H1 (cell line): ENCODE results near the gene SLC44A5. TPM values are rescaled to one million over a fixed set of nuclear protein-coding genes. Genes with fewer than 3 reads are reported as not detected.

Experiments used
- CTCF ChIA-PET: fragments of 300-600 bp; sonication (Branson Sonifier 250); formaldehyde crosslinking; loops from one replicate; lab custom pipeline; 2021; ENCODE audit not compliant: partially characterized antibody; lab: Charles Lee
- POLR2A ChIA-PET: fragments of 300-600 bp; sonication (Branson Sonifier 250); formaldehyde crosslinking; loops from one replicate; lab custom pipeline; 2021; ENCODE audit warnings: inconsistent platforms; ENCODE audit not compliant: partially characterized antibody; lab: Charles Lee
- DNase-seq, 2 experiments: peaks; one replicate each; pipeline versions ENCODE4 v3.0.0 to v3.0.0-alpha.2; 2010 to 2022; ENCODE audit warnings: low spot score in 2 of 2, low read depth in 1 of 2, mixed read lengths in 1 of 2
- FAIRE-seq: peaks from 2 replicates; lab custom pipeline; 2011; peaks lifted over from hg19 to GRCh38; lab: Jason Lieb, UNC
- H2AFZ ChIP-seq: 2 replicates; pipeline ENCODE4 v1.8.1; 2012; ENCODE audit warnings: low read length, inconsistent platforms
- H2AK5ac ChIP-seq: 2 replicates; pipeline ENCODE4 v1.6.1; 2013; ENCODE audit warnings: low read depth, low read length
- H2BK120ac ChIP-seq: replicated peaks from 2 replicates; pipeline ENCODE3; 2013; ENCODE audit warnings: low read depth, low read length, inconsistent platforms
- H2BK12ac ChIP-seq: 2 replicates; pipeline ENCODE4 v1.6.1; 2013; ENCODE audit warnings: low read depth, low read length
- H2BK15ac ChIP-seq: 2 replicates; pipeline ENCODE4 v1.6.1; 2013; ENCODE audit warnings: low read length
- H2BK20ac ChIP-seq: 2 replicates; pipeline ENCODE4 v1.6.1; 2013; ENCODE audit warnings: low read length
- H2BK5ac ChIP-seq: 2 replicates; pipeline ENCODE4 v1.6.1; 2013; ENCODE audit warnings: low read depth, low read length
- H3K14ac ChIP-seq: 2 replicates; pipeline ENCODE4 v1.6.1; 2013; ENCODE audit warnings: inconsistent platforms; ENCODE audit not compliant: insufficient read length
- H3K18ac ChIP-seq: 2 replicates; pipeline ENCODE4 v1.6.1; 2013; ENCODE audit warnings: low read length; ENCODE audit errors: extremely low read depth
- H3K23ac ChIP-seq: 2 replicates; pipeline ENCODE4 v1.6.1; 2013; ENCODE audit warnings: inconsistent platforms; ENCODE audit not compliant: insufficient read length
- H3K23me2 ChIP-seq: 2 replicates; pipeline ENCODE4 v1.6.1; 2013; ENCODE audit warnings: low read depth, low read length
- H3K27ac ChIP-seq: 2 replicates; pipeline ENCODE4 v1.6.1; 2011; ENCODE audit warnings: low read depth, low read length, inconsistent platforms
- H3K27me3 ChIP-seq, 4 experiments: replicated peaks in 1 of 4; 1 replicate in 1 of 4; 2 replicates in 3 of 4; pipeline versions ENCODE4 v1.6.1 to v1.8.1; 2011 to 2013; ENCODE audit warnings: low read length in 3 of 4, mild to moderate bottlenecking in 3 of 4, inconsistent platforms in 2 of 4, mixed read lengths in 2 of 4, moderate library complexity in 1 of 4; ENCODE audit not compliant: control insufficient read depth in 3 of 4, insufficient read depth in 3 of 4; ENCODE audit errors: extremely low read depth in 1 of 4
- H3K36me3 ChIP-seq, 4 experiments: 2 replicates each; pipeline versions ENCODE4 v1.6.1 to v1.8.1; 2011 to 2013; ENCODE audit warnings: mild to moderate bottlenecking in 4 of 4, low read length in 3 of 4, moderate library complexity in 2 of 4, control low read depth in 1 of 4, inconsistent platforms in 1 of 4; ENCODE audit not compliant: insufficient read depth in 4 of 4, control insufficient read depth in 2 of 4
- H3K4ac ChIP-seq: replicated peaks from 2 replicates; pipeline ENCODE3; 2013; ENCODE audit warnings: low read length, low read depth, mixed read lengths, inconsistent platforms; ENCODE audit not compliant: insufficient read length
- H3K4me1 ChIP-seq, 4 experiments: replicated peaks in 1 of 4; 1 replicate in 1 of 4; 2 replicates in 3 of 4; pipeline versions ENCODE4 v1.6.1 to v1.8.1; 2011 to 2013; ENCODE audit warnings: low read length in 3 of 4, inconsistent platforms in 2 of 4, mixed read lengths in 1 of 4; ENCODE audit not compliant: insufficient read depth in 4 of 4, control insufficient read depth in 3 of 4
- H3K4me2 ChIP-seq, 2 experiments: 2 replicates each; pipeline versions ENCODE4 v1.6.1 to v1.8.1; 2011 to 2013; ENCODE audit warnings: low read depth in 2 of 2, low read length in 2 of 2, control low read depth in 1 of 2, inconsistent platforms in 1 of 2, mild to moderate bottlenecking in 1 of 2; ENCODE audit not compliant: insufficient read depth in 1 of 2
- H3K4me3 ChIP-seq, 4 experiments: fragments of 200-600, 300-600 bp in 1 of 4; sonication (generic), shearing (Covaris generic), sonication (Bioruptor Twin) in 1 of 4; 2 replicates each; pipeline versions ENCODE4 v1.5.1 to v1.8.1; 2011 to 2016; ENCODE audit warnings: low read length in 4 of 4, low read depth in 3 of 4, control low read depth in 2 of 4, inconsistent platforms in 2 of 4, mild to moderate bottlenecking in 2 of 4, mixed read lengths in 1 of 4, moderate library complexity in 1 of 4; ENCODE audit not compliant: insufficient read depth in 2 of 4; ENCODE audit errors: extremely low read depth in 1 of 4
- H3K56ac ChIP-seq: replicated peaks from 2 replicates; pipeline ENCODE3; 2013; ENCODE audit warnings: low read depth, mild to moderate bottlenecking, mixed read lengths, low read length, inconsistent platforms; ENCODE audit not compliant: insufficient read length
- H3K79me1 ChIP-seq: 2 replicates; pipeline ENCODE4 v1.6.1; 2013; ENCODE audit warnings: low read depth, low read length, control low read depth
- H3K79me2 ChIP-seq, 2 experiments: 2 replicates each; pipeline versions ENCODE4 v1.6.1 to v1.8.1; 2012 to 2013; ENCODE audit warnings: low read length in 2 of 2, mild to moderate bottlenecking in 2 of 2, inconsistent platforms in 1 of 2; ENCODE audit not compliant: insufficient read depth in 2 of 2, control insufficient read depth in 1 of 2
- H3K9ac ChIP-seq, 4 experiments: replicated peaks in 1 of 4; 1 replicate in 1 of 4; 2 replicates in 3 of 4; pipeline versions ENCODE4 v1.6.1 to v1.8.1; 2011 to 2013; ENCODE audit warnings: low read depth in 3 of 4, low read length in 3 of 4, control low read depth in 2 of 4, mild to moderate bottlenecking in 2 of 4, moderate library complexity in 2 of 4, inconsistent platforms in 1 of 4; ENCODE audit errors: extremely low read depth in 1 of 4
- H3K9me3 ChIP-seq, 2 experiments: 2 replicates each; pipeline versions ENCODE4 v1.6.1 to v1.8.1; 2012 to 2013; ENCODE audit warnings: mild to moderate bottlenecking in 2 of 2, moderate library complexity in 2 of 2, control low read depth in 1 of 2, inconsistent platforms in 1 of 2, low read depth in 1 of 2, low read length in 1 of 2, mixed read lengths in 1 of 2; ENCODE audit not compliant: insufficient read depth in 2 of 2
- H4K20me1 ChIP-seq, 2 experiments: replicated peaks in 1 of 2; 2 replicates each; pipeline versions ENCODE3 to v1.8.1; 2011 to 2013; ENCODE audit warnings: inconsistent platforms in 2 of 2, low read length in 2 of 2, mild to moderate bottlenecking in 1 of 2; ENCODE audit not compliant: insufficient read depth in 2 of 2, control insufficient read depth in 1 of 2
- H4K5ac ChIP-seq: 2 replicates; pipeline ENCODE4 v1.6.1; 2013; ENCODE audit warnings: low read length, low read depth, mixed read lengths, inconsistent platforms; ENCODE audit not compliant: insufficient read length
- H4K8ac ChIP-seq: 2 replicates; pipeline ENCODE4 v1.8.0; 2013; ENCODE audit warnings: mild to moderate bottlenecking, moderate library complexity, low read length, inconsistent platforms; ENCODE audit not compliant: insufficient read depth; ENCODE audit errors: extremely low read depth
- H4K91ac ChIP-seq: replicated peaks from 2 replicates; pipeline ENCODE3; 2013; ENCODE audit warnings: low read length, mixed read lengths, inconsistent platforms; ENCODE audit not compliant: insufficient read length
- ASH2L ChIP-seq: fragments of 200-600, 300-600 bp; sonication (generic); IDR thresholded peaks from one replicate; pipeline ENCODE4 v1.7.1; 2017; ENCODE audit warnings: low read length
- HDAC2 ChIP-seq, 2 experiments: fragments of 300-600 bp in 1 of 2; sonication (generic) in 1 of 2; IDR thresholded peaks; 2 replicates each; pipeline ENCODE4 v1.6.1; 2011 to 2012; ENCODE audit warnings: low read depth in 2 of 2, low read length in 2 of 2, mild to moderate bottlenecking in 2 of 2, moderate library complexity in 2 of 2, borderline replicate concordance in 1 of 2, inconsistent platforms in 1 of 2
- JUN ChIP-seq: IDR thresholded peaks from 2 replicates; pipeline ENCODE4 v1.6.1; 2011; ENCODE audit warnings: low read depth, mild to moderate bottlenecking, improper control_type of control experiment, low read length
- MAX ChIP-seq: IDR thresholded peaks from 2 replicates; pipeline ENCODE4 v1.6.1; 2012; ENCODE audit warnings: inconsistent platforms
- RBBP5 ChIP-seq: IDR thresholded peaks from 2 replicates; pipeline ENCODE4 v1.7.1; 2012; ENCODE audit warnings: low read depth, mild to moderate bottlenecking, inconsistent platforms, low read length, moderate library complexity, borderline replicate concordance
- SIN3A ChIP-seq, 2 experiments: IDR thresholded peaks in 1 of 2; conservative IDR thresholded peaks in 1 of 2; 2 replicates each; pipeline ENCODE4 v1.6.1; 2011 to 2012; ENCODE audit warnings: low read length in 2 of 2, improper control_type of control experiment in 1 of 2, low read depth in 1 of 2, mild to moderate bottlenecking in 1 of 2
- SUZ12 ChIP-seq: fragments of 200-600 bp; sonication (generic); IDR thresholded peaks from 2 replicates; pipeline ENCODE4 v1.6.1; 2012; ENCODE audit warnings: mild to moderate bottlenecking, inconsistent platforms, low read length, moderate library complexity, mixed read lengths
- TAF1 ChIP-seq: IDR thresholded peaks from 2 replicates; pipeline ENCODE4 v1.6.1; 2011; ENCODE audit warnings: mild to moderate bottlenecking, low read depth, low read length
- WGBS, 2 experiments: shearing (Covaris generic) in 1 of 2; methylation state at CpG; one replicate each; pipeline versions ENCODE4 v1.1.6 to v1.1.7; 2013 to 2015; ENCODE audit warnings: low lambda C conversion rate in 2 of 2, mixed read lengths in 2 of 2, inconsistent platforms in 1 of 2, low coverage in 1 of 2, missing lambda C conversion rate in 1 of 2; ENCODE audit not compliant: insufficient replicate concordance in 2 of 2, insufficient coverage in 1 of 2, insufficient read length in 1 of 2; ENCODE audit errors: extremely low coverage in 1 of 2, missing lambda C conversion rate in 1 of 2; 5-methylcytosine and 5-hydroxymethylcytosine counted together
- polyA plus RNA-seq, 7 experiments: library from polyadenylated mRNA; depleted of rRNA in 3 of 7; stranded (reverse) in 5 of 7; unstranded in 2 of 7; fragments of >200 nt in 5 of 7; fragments of 200-250 nt in 2 of 7; gene quantifications; 1 replicate in 5 of 7; 2 replicates in 1 of 7; 4 replicates in 1 of 7; pipeline versions ENCODE4 v1.2.1 to v1.2.3, GENCODE V29; 2011 to 2013; ENCODE audit warnings: missing spikeins in 2 of 7, mixed read lengths in 2 of 7
- total RNA-seq: library from RNA; stranded (reverse); fragmentation: NEBNext Ultra II Directional; extraction: Animal tissue kit (Norgen Biotek cat#: 25700); gene quantifications from 2 replicates; pipeline ENCODE4 v1.2.1, GENCODE V29; 2021

SLC44A5 gene
- total and polyA plus RNA-seq, 2 of the 8 experiments (the other 6 are each of a cell fraction or from before 2014, with no cell fraction given): 1.8 to 3.3 TPM

- H3K56ac ChIP-seq: no peak overlapping the region
- no peak overlapping the region for H3K27ac ChIP-seq
- no peak overlapping the region for H3K14ac ChIP-seq
- H3K9ac ChIP-seq: peak overlapping the region in 1 of 4 experiments; percentile 28; a peak in 1 of 7 replicates
- ChIA-PET CTCF (interaction anchor here (0.7 to 7.8 kb wide), 5 partner anchors 14 to 359 kb away, joined by 3 to 94 read pairs (median 4); no protein-coding TSS in a partner anchor), POLR2A (interaction anchor here (1.0 to 5.1 kb wide), 4 partner anchors 12 to 171 kb away, joined by 3 to 22 read pairs (median 10); no protein-coding TSS in a partner anchor)
- H3K79me1 ChIP-seq: no peaks in the 10 kb centered on the region
- no peak overlapping the region for H3K23ac ChIP-seq
- H3K23me2 ChIP-seq: peaks cover 19% of the 10 kb centered on the region; the same call in 1 of the 2 replicates
- H2BK12ac ChIP-seq: no peak overlapping the region
- peaks cover 0 to 9% (median 0%) of the 10 kb centered on the region in 4 experiments; a peak in 2 of 7 replicates for H3K4me1 ChIP-seq
- no peak overlapping the region for H2BK5ac ChIP-seq
- H2AFZ ChIP-seq: peak overlapping the region; percentile 8; the same call in 1 of the 2 replicates
- no peak overlapping the region for H2BK15ac ChIP-seq
- DNase-seq (peak in 1 of 2 experiments; percentile 65), FAIRE-seq (no peak)
- H4K5ac ChIP-seq: no peak overlapping the region
- H3K79me2 ChIP-seq: no peaks in the 10 kb centered on the region
- H3K9me3 ChIP-seq: no peaks in the 10 kb centered on the region
- peaks cover 0 to 46% (median 32%) of the 10 kb centered on the region in 4 experiments; a peak in 6 of 7 replicates for H3K27me3 ChIP-seq
- no peak overlapping the region for H3K18ac ChIP-seq
- H3K4me3 ChIP-seq: peak overlapping the region; percentile 54 to 80 (median 64)
- H4K20me1 ChIP-seq: no peaks in the 10 kb centered on the region
- no peak overlapping the region for H2BK20ac ChIP-seq
- no peak overlapping the region for H4K91ac ChIP-seq
- no peaks in the 10 kb centered on the region for H3K36me3 ChIP-seq
- H3K4ac ChIP-seq: no peak overlapping the region
- peak overlapping the region; percentile 87 to 99 for H3K4me2 ChIP-seq
- H4K8ac ChIP-seq: no peak overlapping the region
- WGBS, 2 experiments: 11% methylated on average over 31 of the region's 39 CpGs; no CpG with 5 or more reads in 1 of the 2 experiments
- no peak overlapping the region for H2AK5ac ChIP-seq
- no peak overlapping the region for H2BK120ac ChIP-seq
- TF ChIP-seq RBBP5 (peak; percentile 53; the same call in 1 of the 2 replicates), TAF1 (peak; percentile 22; the same call in 1 of the 2 replicates), JUN (no peak), HDAC2 (IDR thresholded peaks at IDR 0.05; ENCODE audit: borderline replicate concordance in 1 of 2, low read depth in 2 of 2, low read length in 2 of 2) (0 out of 4 replicates have a peak, but pooled peaks of 1 of the 2 experiments have one; percentile 66), ASH2L (no peak), MAX (peak; percentile 58), SUZ12 (peak; percentile 49; the same call in 1 of the 2 replicates), SIN3A (conservative IDR thresholded peaks at IDR 0.05 in 1 of 2, IDR thresholded peaks at IDR 0.05 in 1 of 2; ENCODE audit: low read depth in 1 of 2, low read length in 2 of 2) (peak; percentile 83 to 89; a peak in 3 of 4 replicates)
These were observed 5.8 kb upstream of the SLC44A5 start for GRCh38 chr1:75616436-75617433.
